BE2C (cell line): Measurements from ENCODE around the gene WSCD2.

ENCODE experiments used
- DNase-seq: peaks from one replicate; pipeline ENCODE4 v3.0.0-alpha.2; 2020
- H3K27me3 ChIP-seq: fragments of 250-450 bp; sonication (Bioruptor Pico); 2 replicates; pipeline ENCODE4 v1.5.1; 2020; ENCODE audit warnings: mild to moderate bottlenecking
- H3K36me3 ChIP-seq: fragments of 250-450 bp; sonication (Bioruptor Pico); 2 replicates; pipeline ENCODE4 v1.5.1; 2020; ENCODE audit warnings: mild to moderate bottlenecking
- H3K4me1 ChIP-seq: fragments of 250-450 bp; sonication (Bioruptor Pico); 2 replicates; pipeline ENCODE4 v1.5.1; 2020
- H3K4me3 ChIP-seq: 2 replicates; pipeline ENCODE4 v1.5.1; 2011; ENCODE audit warnings: low read depth, low read length
- H3K9me3 ChIP-seq: fragments of 250-450 bp; sonication (Bioruptor Pico); 2 replicates; pipeline ENCODE4 v1.5.1; 2020
- CTCF ChIP-seq: IDR thresholded peaks from 2 replicates; pipeline ENCODE4 v1.5.1; 2012; ENCODE audit warnings: mild to moderate bottlenecking, low read depth, low read length

WSCD2 gene

DNA sequence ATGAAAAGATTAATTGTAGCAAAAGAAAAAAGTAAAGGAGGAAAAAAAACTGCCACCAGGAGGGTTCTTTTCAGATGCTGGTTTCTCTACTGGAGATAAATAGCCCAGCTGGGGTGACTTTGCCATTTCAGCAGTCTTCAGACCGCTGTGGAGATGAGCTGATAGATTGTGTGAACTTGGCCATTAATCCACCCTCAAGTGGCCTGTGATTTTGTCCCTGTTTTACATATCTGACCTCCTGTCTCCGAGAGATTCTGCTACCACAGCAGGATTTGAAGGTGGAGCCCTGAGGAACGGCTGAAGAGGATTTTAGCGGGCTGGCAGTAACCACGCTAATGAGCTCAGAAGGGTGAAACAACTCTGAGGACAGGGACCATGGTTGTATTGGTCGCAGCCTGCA lies 72.7 kb downstream of the WSCD2 start:
- Histone ChIP-seq H3K4me3 (no peak overlapping the region), H3K9me3 (no peaks in the 10 kb centered on the region), H3K36me3 (no peaks in the 10 kb centered on the region), H3K4me1 (no peaks in the 10 kb centered on the region), H3K27me3 (no peaks in the 10 kb centered on the region)
- TF ChIP-seq CTCF = no peak
- DNase-seq = no peak

DNA sequence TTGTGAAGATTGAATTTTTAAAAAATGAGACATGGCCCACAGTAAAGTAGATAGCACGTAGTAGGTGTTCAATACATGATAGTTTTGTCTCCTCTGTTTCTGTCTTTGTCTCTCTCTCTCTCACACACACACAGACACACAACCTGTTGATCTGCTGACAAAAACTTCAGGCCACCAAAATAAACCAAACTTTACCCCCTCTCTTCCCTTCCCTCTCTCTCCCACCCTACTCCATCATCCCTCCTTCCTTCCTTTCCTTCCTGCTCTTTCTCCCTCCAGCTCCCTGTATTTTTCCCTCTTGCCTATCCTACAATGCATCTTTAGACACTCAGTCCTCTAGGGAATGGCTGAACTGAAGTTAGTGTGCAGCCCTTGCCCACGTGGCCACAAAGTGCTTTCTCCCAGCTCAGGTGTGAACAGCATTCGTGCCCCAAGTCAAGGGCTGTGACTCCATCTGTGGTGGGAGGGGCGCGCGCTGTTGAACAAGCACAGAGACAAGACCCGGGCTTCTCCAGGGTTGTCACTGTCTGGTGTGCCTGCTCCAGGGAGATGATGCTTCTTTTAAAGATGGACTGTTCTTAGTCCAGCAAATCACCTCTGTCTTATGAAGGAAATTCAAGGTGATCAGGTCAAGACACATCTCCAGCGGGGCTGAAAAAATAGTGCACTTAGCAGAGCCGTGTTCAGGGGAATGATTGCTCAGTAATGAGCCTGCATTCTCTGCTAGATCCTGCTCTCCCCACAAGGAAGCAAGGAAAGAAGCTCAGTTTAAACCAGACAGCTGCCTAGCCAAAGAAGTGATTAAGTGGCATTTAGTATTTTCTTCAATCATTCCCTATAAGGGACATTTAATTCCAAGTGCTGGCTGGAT lies 75.3 kb downstream of the WSCD2 start:
- Histone ChIP-seq H3K9me3 (no peaks in the 10 kb centered on the region), H3K36me3 (no peaks in the 10 kb centered on the region), H3K4me3 (no peak overlapping the region), H3K27me3 (no peaks in the 10 kb centered on the region), H3K4me1 (no peaks in the 10 kb centered on the region)
- no peak for DNase-seq
- TF ChIP-seq CTCF = no peak

- H3K4me3 ChIP-seq = no peak overlapping the region
- H3K4me1 ChIP-seq = no peaks in the 10 kb centered on the region
Observed at GRCh38 chr12:108205864-108206263, 76.8 kb downstream of the WSCD2 start.

DNA sequence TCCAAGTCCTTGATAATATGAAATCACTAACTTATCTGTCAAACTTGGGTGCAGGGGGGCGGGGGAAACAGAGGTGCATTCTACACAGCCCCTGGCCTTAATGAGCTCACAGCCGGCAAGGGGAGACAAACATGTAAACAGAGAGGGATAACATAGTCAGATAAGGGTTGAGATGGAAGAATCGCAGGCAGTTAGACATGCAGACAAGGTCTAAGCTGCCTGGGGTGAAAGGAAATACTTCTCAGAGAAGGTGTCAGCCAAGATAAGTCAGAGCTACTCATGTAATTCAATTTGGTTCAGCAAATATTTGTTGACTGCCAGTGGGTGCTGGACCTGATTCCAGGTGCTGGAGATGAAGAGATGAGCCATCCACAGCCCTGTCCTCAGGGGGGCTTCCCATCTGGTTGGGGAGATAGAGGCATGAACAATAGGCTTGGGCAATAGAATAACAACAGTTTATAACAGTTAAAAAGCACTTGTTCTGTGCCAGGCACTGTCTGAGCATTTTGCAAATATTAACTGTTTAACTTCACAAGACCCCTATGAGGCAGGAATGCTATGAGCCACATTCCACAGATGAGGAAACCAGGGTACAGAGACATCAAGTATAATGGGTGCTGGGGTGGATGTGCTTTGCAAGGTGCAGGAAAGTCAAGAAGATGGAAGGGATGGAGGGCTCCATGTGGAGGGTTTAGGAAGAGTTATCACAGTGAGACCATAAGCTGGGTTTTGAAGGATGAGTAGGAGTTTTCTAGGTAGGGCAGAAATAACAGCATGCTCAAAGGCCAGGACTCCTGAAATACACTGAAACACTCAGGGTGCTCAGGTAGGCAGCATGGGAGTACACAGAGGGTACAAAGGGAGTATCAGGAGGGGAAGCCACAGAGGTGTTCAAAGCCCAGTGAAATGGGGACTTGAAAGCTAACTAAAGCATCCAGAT lies 79.0 kb downstream of the WSCD2 start:
- no peaks in the 10 kb centered on the region for H3K27me3 ChIP-seq
- no peak overlapping the region for H3K4me3 ChIP-seq
- TF ChIP-seq CTCF = no peak
- no peaks in the 10 kb centered on the region for H3K9me3 ChIP-seq
- H3K36me3 ChIP-seq = no peaks in the 10 kb centered on the region
- H3K4me1 ChIP-seq = peaks cover 3% of the 10 kb centered on the region; the same call in 1 of the 2 replicates
- DNase-seq = no peak

More at GRCh38 chr12:108205864-108206263, 76.8 kb downstream of the WSCD2 start:
- no peak for DNase-seq
- Histone ChIP-seq H3K36me3 (no peaks in the 10 kb centered on the region), H3K9me3 (no peaks in the 10 kb centered on the region), H3K27me3 (no peaks in the 10 kb centered on the region)
- no peak for TF ChIP-seq CTCF

GRCh38 chr12:108210001-108210400 lies 80.9 kb downstream of the WSCD2 start:
- DNase-seq = no peak
- no peaks in the 10 kb centered on the region for H3K27me3 ChIP-seq
- TF ChIP-seq CTCF = no peak
- H3K9me3 ChIP-seq = no peaks in the 10 kb centered on the region
- H3K36me3 ChIP-seq = no peaks in the 10 kb centered on the region
- H3K4me1 ChIP-seq = peaks cover 3% of the 10 kb centered on the region; the same call in 1 of the 2 replicates
- no peak overlapping the region for H3K4me3 ChIP-seq

DNA sequence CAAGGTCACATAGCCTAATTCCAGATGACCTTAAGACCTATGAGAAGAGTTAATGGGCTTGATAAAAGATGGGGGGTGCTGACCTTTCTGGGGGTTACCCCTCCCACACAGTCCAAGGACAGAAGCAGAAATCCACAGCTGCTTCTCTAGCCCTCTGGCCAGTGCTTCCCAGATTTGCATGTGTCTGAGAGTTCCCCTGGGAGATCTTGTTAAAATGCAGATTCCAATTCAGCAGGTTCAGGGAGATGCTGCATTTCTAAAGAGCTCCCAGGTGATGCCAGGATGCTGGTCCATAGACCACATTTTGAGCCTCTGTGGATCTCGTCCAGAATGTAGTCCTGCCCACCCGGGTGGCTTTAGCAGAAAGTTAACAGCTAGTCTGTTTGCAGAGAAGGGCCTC lies 82.1 kb downstream of the WSCD2 start:
- Histone ChIP-seq H3K36me3 (no peaks in the 10 kb centered on the region), H3K27me3 (no peaks in the 10 kb centered on the region), H3K4me1 (peaks cover 3% of the 10 kb centered on the region; the same call in 1 of the 2 replicates), H3K9me3 (no peaks in the 10 kb centered on the region), H3K4me3 (no peak overlapping the region)
- no peak for DNase-seq
- no peak for TF ChIP-seq CTCF
